ENCODE data around the gene ZNF587.
"Not testable (repeated sequence)": the region's sequence is repeated elsewhere in the genome, so short reads cannot be mapped to it uniquely, and the experiment has no call there.

- not testable (repeated sequence) for TF ChIP-seq CTCF (IDR thresholded peaks at IDR 0.05; ENCODE audit: poor library complexity); EZH2phosphoT487 (IDR thresholded peaks at IDR 0.05; ENCODE audit: low read depth, severe bottlenecking, unreplicated experiment); EZH2 (IDR thresholded peaks at IDR 0.05; ENCODE audit: borderline replicate concordance)
These were observed 20.0 kb downstream of the ZNF587 start for GRCh38 chr19:57869655-57870054.
